NCI-H82 (cell line): ENCODE measurements around the gene UGP2.
"Not testable (repeated sequence)": the region's sequence is repeated elsewhere in the genome, so short reads cannot be mapped to it uniquely, and the experiment has no call there.

ENCODE experiments used
- DNase-seq: peaks from one replicate; lab custom pipeline; 2025; lab: John Stamatoyannopoulos, UW

The UGP2 gene

GRCh38 chr2:63841254-63842022, at the start of gene UGP2:
Gene UGP2 (plus strand): TSS chr2:63841896. CDS start chr2:63842186, 290 bp downstream.
- peak; percentile 96 for DNase-seq

DNA sequence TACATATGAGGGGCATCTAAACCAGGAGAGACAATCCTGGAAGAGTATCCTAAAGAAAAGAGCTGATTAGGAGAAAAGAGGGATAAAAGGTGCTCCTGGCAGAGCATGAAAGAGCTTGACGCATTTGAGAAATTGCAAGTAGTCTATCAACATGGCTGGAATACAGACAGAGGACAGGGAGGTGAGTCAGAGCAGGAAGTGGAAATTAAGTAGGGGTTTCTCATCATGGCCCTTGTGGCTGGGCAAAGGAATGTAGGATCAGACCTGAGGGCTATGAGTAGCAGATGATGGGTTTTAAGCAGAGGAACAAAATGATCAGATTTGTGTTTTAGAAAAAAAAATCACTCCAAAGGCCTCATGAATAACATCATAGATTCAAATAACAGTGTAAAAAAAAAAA, 49.2 kb upstream of the UGP2 start:
- peak; percentile 43 for DNase-seq

GRCh38 chr2:63796366-63796765, 45.3 kb upstream of the UGP2 start:
- DNase-seq, result no peak

DNA sequence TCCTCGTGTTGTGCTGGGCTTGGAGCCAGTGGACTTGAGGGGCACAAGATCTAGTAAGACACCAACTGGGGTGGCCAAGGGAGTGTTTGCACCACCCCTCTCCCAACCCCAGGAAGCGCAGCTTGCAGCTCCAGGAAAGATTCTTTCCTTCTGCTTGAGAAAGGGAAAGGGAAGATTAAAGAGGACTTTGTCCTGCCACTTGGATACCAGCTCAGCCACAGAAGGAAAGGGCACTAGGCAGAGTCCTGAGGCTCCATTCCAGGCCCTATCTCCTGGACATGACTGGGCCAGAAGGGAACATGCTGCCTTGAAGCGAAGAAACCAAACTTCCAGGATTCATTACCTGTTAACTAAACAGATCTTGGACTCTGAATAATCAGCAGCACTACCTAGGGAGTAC, 44.9 kb upstream of the UGP2 start:
- no peak for DNase-seq

DNA sequence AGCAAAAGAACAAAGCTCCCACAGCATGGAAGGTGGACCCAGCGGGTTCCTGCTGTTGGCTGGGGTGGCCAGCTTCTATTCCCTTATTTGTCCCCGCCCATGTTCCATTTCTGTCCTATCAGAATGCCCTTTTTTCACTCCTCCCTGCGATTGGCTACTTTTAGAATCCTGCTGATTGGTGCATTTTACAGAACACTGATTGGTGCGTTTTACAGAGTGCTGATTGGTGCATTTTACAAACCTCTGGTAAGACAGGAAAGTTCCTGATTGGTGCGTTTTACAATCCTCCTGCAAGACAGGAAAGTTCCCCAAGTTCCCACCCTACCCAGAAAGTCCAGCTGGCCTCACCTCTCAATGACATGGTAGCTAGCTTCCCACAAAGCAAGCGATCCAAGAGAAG, 40.2 kb upstream of the UGP2 start:
- no peak for DNase-seq

DNA sequence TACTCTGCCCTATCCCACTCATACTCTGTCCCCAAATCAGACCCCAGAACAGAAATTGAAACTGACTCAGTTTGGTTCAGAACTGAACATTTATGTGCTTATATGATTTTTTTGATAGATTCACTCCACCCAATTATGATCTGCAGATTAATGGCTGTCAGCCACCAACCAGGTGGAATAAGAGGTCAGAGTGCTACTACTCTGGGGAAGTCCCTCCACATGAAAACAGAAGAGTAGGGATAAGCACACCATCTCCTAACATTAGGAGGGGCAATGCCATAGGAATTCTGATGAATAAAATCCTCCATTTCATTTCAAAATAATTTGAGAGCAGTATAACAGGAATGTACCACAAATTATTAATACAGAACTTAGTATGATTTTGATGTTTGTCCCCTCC, 36.3 kb upstream of the UGP2 start:
- no peak for DNase-seq

DNA sequence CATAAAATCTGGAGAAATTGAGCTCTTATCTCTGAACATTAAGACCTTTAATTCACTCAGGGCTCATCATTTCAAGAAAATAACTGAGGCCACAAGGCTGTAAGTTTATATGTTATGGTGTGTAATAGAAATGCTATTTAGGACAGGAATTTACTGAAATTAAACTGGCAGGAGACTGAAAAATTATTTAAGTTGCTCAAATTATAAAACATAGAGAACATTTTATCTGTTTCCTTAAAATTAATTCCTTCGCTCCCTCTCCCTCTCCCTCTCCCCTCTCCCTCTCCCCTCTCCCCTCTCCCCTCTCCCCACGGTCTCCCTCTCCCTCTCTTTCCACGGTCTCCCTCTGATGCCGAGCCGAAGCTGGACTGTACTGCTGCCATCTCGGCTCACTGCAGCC, 33.7 kb upstream of the UGP2 start:
- DNase-seq, result not testable (repeated sequence)

DNA sequence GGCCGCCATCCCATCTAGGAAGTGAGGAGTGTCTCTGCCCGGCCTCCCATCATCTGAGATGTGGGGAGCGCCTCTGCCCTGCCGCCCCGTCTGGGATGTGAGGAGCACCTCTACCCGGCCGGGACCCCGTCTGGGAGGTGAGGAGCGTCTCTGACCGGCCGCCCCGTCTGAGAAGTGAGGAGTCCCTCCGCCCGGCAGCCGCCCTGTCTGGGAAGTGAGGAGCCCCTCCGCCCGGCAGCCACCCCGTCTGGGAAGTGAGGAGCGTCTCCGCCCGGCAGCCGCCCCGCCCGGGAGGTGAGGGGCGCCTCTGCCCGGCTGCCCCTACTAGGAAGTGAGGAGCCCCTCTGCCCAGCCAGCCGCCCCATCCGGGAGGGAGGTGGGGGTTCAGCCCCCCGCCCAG, 32.8 kb upstream of the UGP2 start:
- not testable (repeated sequence) for DNase-seq

DNA sequence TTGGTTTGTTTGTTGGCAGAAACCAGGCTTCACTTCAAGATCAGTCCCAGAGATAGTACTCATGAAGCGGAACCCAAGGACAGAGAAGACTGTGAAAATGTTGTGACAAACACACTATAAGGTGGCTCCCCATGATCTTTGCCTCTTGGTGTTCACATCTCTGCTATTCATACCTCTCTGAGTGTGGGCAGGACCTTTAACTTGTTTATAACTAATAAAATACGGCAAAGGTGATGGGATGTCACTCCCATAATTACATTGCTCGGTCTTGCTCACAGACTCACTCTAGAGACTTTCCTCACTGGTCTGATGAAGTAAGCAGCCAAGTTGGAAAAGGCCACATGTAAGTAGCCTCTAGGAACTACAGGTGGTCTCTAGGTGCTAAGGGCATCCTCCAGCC, 30.6 kb upstream of the UGP2 start:
- DNase-seq, result no peak

DNA sequence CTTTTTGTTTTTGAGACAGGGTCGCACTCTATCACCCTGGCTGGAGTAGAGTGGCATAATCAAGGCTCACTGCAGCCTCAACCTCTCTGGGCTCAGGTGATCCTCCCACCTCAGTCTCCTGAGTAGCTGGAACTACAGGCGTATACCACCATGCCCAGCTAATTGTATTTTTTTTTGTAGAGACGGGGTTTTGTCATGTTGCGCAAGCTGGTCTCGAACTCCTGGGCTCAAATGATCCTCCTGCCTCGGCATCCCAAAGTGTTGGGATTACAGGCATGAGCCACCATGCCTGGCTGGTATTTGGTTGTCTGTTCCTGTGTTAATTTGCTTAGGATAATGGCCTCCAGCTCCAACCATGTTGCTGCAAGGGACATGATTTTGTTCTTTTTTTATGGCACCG, 29.8 kb upstream of the UGP2 start:
- not testable (repeated sequence) for DNase-seq

GRCh38 chr2:63814114-63814513, 27.6 kb upstream of the UGP2 start:
- DNase-seq, result no peak

DNA sequence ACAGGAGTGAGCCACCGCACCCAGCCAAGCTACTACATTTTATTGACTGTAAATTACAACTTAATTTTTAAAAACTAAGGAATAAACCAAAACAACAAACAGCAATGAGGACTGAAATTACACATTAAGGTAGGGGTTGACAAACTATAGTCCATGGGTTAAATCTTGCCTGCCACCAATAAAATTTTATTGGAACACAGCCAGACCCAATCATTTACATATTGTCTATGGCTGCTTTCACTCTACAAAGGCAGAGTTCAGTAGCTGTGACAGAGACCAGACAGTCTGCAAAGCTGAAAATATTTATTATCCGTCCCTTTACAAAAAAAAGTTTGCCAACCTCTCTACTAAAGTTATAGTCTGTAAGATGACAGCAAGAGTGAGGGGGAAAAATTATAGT, 24.3 kb upstream of the UGP2 start:
- no peak for DNase-seq

DNA sequence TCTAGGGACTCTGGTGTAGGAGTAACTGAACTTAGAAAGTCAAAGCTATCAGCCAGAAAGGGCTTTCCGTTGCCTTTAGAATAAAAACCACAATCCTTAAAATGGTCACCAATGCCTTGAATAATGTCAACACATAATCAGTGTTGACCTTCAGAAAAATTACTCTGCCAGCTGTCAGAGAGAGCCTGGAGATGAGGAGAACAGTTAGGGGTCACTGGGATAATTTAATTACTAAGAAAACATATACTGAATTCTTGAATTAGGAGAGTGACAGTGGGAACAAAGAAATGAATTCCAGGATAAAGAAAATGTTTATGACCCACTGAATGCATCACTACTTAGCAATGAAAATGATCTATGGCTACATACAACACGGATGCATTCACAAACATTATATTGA, 23.4 kb upstream of the UGP2 start:
- DNase-seq, result no peak

DNA sequence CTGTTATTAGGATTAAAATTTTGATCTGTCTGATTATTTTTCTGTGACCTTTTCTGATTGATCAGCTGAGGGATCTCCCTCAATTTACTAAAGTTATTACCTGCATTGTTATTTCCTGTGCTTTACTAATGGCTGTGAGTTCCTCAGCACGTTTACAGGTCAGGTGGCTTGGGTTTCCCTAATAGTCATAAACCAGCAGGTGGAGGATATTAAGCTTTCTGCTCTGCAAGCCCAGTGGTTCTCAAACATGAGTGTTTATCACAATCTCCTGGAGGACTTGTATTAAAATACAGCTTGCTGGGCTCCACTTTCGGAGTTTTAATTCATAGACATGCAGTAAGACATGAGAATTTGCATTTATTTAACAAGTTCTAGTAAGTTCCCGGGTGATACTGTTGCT, 22.4 kb upstream of the UGP2 start:
- DNase-seq, result no peak

DNA sequence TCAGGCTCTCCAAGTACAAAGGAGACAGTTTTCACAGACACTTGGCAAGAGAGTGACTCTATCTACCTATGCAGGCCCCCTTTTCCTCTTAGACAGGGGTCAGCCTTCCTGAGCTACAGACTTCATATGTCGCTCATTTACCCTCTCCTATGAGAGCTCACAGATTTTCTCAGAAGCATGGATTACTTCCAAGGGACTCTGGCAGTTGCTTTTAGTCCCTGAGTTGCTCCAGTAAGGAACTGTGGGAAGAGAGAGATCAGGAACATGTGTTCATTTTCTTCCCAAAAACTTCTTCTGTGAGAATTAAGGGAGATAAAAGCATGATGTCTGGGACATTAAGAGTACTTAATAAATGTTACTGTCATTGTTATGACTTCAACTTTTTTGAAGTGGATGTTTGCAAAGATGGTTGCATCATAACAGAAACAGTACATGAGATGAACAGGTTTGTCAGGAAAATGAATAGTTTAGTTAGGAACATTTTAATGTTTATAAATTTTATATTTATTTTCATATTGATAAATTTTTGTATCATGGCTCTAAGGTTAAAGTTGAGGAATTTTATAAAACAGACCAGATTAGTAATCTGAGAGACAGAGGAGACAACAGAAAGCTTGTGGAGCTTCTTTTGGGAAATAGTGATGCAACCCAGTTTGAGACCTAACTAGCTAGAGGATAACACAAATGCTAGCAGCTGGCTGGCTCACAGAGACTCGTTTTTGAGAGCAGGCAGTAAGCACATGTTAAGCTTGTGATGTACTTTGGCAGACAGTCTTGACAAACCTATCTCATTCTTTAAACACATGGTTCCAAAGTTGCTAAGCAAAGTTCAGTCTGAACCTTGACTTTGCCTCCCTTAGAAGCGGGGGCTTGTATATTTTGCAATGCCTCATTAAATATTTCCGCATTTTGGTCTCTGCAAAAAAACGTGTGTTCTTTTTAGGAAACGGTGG, 21.7 kb upstream of the UGP2 start:
- DNase-seq, result peak; percentile 87

- no peak for DNase-seq
Measured at GRCh38 chr2:63820969-63821368, 20.7 kb upstream of the UGP2 start.

DNA sequence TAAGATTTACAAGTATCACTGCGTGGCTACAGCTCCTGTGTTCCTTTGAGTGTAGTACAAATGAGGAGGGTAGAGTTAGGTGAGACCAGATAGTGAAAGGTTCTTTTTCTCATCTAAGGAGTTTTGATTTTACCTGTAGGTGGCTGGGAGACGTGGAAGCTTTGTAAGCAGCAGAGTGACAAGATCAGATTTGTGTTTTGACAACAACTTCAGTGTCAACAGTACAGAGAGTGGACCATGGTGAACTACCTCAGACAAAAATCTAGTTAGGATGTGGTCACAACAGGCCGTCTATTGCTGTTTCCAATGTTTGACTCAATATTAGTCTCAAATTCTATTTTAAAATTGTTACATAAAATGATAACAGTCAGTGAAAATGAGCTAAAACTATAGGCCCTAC, 20.3 kb upstream of the UGP2 start:
- no peak for DNase-seq

DNA sequence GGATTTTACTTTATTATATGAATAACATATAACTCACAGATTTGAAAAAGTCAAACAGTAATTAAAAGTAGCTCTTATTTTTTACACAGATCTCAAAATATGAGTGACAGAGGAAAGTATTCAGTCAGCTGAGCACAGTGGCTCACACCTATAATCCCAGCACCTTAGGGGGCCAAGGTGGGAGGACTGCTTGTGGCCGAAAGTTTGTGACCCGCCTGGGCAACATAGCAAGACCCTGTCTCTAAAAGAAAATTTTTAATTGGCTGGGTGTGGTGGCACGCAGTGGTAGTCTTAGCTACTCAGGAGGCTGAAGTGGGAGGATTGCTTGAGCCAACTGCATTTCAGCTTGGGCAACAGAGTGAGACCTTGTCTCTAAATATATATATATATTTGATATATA, 19.2 kb upstream of the UGP2 start:
- DNase-seq, result no peak

DNA sequence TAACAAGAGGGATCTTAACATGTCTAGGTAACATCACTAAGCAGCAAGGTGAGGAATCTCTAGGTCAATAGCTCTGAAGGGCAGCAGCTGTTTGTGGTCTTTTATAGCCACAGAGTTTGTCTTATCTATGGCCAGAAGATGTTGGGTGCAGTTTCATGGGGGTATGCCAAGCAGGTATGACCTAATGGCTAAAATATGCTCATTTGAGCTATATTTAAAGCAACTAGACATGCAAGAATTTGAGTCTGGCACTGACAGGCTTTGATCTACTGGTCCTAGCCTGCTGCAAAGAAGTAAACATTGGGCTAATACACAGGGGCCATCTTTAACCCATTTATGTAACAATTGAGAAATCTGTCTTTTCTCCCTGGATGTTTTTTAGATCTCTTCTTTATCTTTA, 13.9 kb upstream of the UGP2 start:
- DNase-seq, result no peak

GRCh38 chr2:63831176-63831575, 10.5 kb upstream of the UGP2 start:
- no peak for DNase-seq

GRCh38 chr2:63834401-63834800, 7.3 kb upstream of the UGP2 start:
- no peak for DNase-seq

DNA sequence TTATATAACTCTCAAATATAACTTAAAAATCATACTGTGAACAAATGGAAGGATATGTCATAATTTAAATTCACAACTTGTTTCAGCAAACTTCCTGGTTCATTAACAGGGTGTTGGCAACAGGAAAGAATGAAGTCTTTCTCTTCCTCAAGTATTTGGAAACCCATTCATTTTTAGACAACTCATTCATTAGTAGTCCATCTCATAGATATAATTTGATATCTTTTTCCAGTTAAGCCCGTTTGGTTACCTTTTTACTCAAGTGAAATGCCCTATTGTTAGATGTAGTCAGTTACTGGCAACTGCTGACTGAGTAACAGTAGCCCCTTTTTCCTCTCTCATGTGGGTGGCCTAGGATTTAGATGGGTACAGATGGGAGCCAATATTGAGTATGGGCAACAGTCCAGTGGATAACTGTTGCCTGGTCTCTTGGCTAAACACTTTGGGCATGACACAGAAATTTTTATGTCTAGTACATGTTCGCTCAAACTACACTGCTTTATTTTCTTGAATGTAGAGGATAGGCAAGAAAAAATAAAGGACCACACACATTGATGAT, 4.6 kb upstream of the UGP2 start:
- no peak for DNase-seq
